Mammary epithelial cell (primary cell): ENCODE measurements around the gene TUBA3C.

Experiments used
- EZH2 ChIP-seq: IDR thresholded peaks from 2 replicates; pipeline ENCODE4 v1.6.1; 2012; ENCODE audit warnings: low read length, inconsistent platforms, borderline replicate concordance
- TF ChIP-seq, protein P1 (sequence below), 2 donors: IDR thresholded peaks in 1 of 2; conservative IDR thresholded peaks in 1 of 2; 2 replicates each; pipeline ENCODE4 v1.5.1; 2011 to 2012; ENCODE audit warnings: inconsistent platforms in 2 of 2, low read length in 2 of 2, mild to moderate bottlenecking in 2 of 2, control low read depth in 1 of 2, low read depth in 1 of 2; ENCODE audit not compliant: insufficient read depth in 1 of 2; ENCODE audit errors: extremely low read depth in 1 of 2

DNA sequence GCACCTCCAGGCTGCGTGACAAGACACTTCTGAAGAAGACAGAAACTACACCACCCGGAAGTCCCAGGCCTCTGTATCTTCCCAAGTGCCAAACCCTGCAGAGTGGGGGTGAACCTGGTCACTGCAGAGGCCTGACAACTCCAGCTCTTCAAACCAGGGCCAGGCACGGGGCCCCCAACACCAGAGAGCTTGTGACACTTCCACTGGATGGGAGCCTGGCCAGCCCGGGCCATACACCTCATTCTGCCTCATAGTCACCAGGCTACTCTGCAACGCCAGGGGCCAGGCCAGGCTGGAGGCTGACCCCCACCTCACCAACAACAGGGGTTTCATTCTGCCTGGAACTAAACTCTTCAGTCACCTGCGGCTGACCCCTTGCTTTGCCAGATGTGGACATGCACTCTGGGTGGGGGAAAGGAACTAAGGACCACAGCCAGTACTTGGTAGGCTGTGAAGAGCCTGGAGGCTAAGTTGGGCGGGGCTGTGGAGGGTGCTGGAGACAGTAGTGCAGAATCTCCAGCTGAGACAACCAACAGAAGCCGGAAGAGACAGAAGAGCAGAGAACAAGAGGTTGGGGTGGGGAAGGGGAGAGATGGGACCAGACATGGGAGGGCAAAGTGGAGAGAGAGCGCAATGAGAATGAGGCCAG, 23.0 kb downstream of the TUBA3C start:
- TF ChIP-seq, protein P1, sequence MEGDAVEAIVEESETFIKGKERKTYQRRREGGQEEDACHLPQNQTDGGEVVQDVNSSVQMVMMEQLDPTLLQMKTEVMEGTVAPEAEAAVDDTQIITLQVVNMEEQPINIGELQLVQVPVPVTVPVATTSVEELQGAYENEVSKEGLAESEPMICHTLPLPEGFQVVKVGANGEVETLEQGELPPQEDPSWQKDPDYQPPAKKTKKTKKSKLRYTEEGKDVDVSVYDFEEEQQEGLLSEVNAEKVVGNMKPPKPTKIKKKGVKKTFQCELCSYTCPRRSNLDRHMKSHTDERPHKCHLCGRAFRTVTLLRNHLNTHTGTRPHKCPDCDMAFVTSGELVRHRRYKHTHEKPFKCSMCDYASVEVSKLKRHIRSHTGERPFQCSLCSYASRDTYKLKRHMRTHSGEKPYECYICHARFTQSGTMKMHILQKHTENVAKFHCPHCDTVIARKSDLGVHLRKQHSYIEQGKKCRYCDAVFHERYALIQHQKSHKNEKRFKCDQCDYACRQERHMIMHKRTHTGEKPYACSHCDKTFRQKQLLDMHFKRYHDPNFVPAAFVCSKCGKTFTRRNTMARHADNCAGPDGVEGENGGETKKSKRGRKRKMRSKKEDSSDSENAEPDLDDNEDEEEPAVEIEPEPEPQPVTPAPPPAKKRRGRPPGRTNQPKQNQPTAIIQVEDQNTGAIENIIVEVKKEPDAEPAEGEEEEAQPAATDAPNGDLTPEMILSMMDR (conservative IDR thresholded peaks at IDR 0.05 in 1 of 2, IDR thresholded peaks at IDR 0.05 in 1 of 2; ENCODE audit: extremely low read depth in 1 of 2, insufficient read depth in 1 of 2, low read depth in 1 of 2, low read length in 2 of 2): no peak
- no peak for TF ChIP-seq EZH2
